Breast epithelium (tissue), 3 donors: ENCODE results near the gene CYP8B1.

Source experiments
- POLR2A ChIP-seq: fragments of 450-650 bp; IDR thresholded peaks from one replicate; pipeline ENCODE4 v1.6.1; 2016; ENCODE audit warnings: antibody characterized with exemption, mild to moderate bottlenecking, moderate library complexity
- POLR2AphosphoS5 ChIP-seq, 3 donors: sonication (generic); formaldehyde crosslinking; IDR thresholded peaks; one replicate each; pipeline ENCODE4 v1.6.1; 2017; ENCODE audit warnings: antibody characterized with exemption in 3 of 3
- TF ChIP-seq, protein P1 (sequence below), 3 donors: fragments of 450-650 bp; IDR thresholded peaks; one replicate each; pipeline ENCODE4 v1.5.1; 2016 to 2017; ENCODE audit warnings: antibody characterized with exemption in 3 of 3, mild to moderate bottlenecking in 3 of 3, moderate library complexity in 3 of 3

DNA sequence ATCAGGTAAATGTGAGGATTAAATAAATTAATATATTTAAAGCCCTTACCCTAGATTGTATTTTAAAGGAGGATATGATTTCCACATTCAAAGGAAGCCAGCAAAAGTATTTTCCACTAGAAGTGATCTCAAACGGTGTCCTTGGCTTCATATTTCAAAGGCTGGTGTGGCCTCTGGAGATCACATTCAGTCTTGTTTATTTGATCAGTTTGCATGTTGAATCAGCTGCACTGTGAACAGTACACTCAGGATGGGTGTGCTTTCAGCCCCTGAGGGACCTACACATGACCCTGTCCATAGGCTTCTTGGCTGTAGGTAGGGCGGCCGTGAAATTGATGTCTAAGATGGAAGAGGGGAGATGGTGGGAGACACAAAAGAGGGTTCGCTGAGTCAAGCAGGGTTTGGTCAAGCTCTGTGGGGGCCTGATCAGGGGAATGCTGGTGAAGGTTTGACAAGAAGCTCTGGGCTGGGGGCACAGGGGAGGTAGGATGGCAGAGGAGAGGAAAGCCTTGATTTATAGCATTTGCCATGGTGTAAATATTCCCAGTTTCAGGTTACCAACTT lies 21.9 kb downstream of the CYP8B1 start:
- TF ChIP-seq, protein P1, sequence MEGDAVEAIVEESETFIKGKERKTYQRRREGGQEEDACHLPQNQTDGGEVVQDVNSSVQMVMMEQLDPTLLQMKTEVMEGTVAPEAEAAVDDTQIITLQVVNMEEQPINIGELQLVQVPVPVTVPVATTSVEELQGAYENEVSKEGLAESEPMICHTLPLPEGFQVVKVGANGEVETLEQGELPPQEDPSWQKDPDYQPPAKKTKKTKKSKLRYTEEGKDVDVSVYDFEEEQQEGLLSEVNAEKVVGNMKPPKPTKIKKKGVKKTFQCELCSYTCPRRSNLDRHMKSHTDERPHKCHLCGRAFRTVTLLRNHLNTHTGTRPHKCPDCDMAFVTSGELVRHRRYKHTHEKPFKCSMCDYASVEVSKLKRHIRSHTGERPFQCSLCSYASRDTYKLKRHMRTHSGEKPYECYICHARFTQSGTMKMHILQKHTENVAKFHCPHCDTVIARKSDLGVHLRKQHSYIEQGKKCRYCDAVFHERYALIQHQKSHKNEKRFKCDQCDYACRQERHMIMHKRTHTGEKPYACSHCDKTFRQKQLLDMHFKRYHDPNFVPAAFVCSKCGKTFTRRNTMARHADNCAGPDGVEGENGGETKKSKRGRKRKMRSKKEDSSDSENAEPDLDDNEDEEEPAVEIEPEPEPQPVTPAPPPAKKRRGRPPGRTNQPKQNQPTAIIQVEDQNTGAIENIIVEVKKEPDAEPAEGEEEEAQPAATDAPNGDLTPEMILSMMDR (IDR thresholded peaks at IDR 0.05) = no peak
- no peak for TF ChIP-seq POLR2AphosphoS5 (IDR thresholded peaks at IDR 0.05)
- no peak for TF ChIP-seq POLR2A
